ENCODE data around the gene TNIK. TPM values are rescaled to one million over a fixed set of nuclear protein-coding genes. Genes with fewer than 3 reads are reported as not detected.
"Not testable (repeated sequence)": the region's sequence is repeated elsewhere in the genome, so short reads cannot be mapped to it uniquely, and the experiment has no call there.

The TNIK gene
- polyA plus RNA-seq, 1 donor from 2014 or later = 19.3 TPM

- no peaks in the 10 kb centered on the region for H3K27me3 ChIP-seq (ENCODE audit: insufficient read depth, low read depth, low read length)
- no peak overlapping the region for H2AFZ ChIP-seq (ENCODE audit: low read depth, low read length)
- H3K27ac ChIP-seq (ENCODE audit: low read length) = no peak overlapping the region
- no peaks in the 10 kb centered on the region for H3K9me3 ChIP-seq (ENCODE audit: low read length)
- H3K36me3 ChIP-seq (ENCODE audit: insufficient read depth, low read length) = no peaks in the 10 kb centered on the region
- no peaks in the 10 kb centered on the region for H3K79me2 ChIP-seq (replicated peaks; ENCODE audit: insufficient read depth, low read length)
- H3K9ac ChIP-seq (ENCODE audit: low read length) = no peak overlapping the region
- H3K4me2 ChIP-seq (ENCODE audit: low read length) = no peak overlapping the region
- no peak for TF ChIP-seq RAD21 (conservative IDR thresholded peaks at IDR 0.05)
- TF ChIP-seq TAF1 (IDR thresholded peaks at IDR 0.05; ENCODE audit: low read depth) = no peak
- TF ChIP-seq CTCF (IDR thresholded peaks at IDR 0.05; ENCODE audit: poor library complexity, severe bottlenecking) = no peak
- TF ChIP-seq MXI1 (conservative IDR thresholded peaks at IDR 0.05; ENCODE audit: poor library complexity, severe bottlenecking) = no peak
- TF ChIP-seq SMC3 (conservative IDR thresholded peaks at IDR 0.05; ENCODE audit: poor library complexity) = no peak
- TF ChIP-seq REST (IDR thresholded peaks at IDR 0.05; ENCODE audit: borderline replicate concordance) = no peak
- TF ChIP-seq EP300 (conservative IDR thresholded peaks at IDR 0.05; ENCODE audit: poor library complexity, severe bottlenecking) = no peak
- no peak for TF ChIP-seq EZH2 (IDR thresholded peaks at IDR 0.05; ENCODE audit: borderline replicate concordance, insufficient read depth, low read length, poor library complexity, severe bottlenecking)
- no peak for TF ChIP-seq POLR2AphosphoS5 (IDR thresholded peaks at IDR 0.05)
- no peak overlapping the region for H3K4me3 ChIP-seq (ENCODE audit: low read length)
- no peaks in the 10 kb centered on the region for H4K20me1 ChIP-seq (ENCODE audit: insufficient read depth)
- no peaks in the 10 kb centered on the region for H3F3A ChIP-seq (ENCODE audit: insufficient read depth, low read length, poor library complexity, severe bottlenecking)
- H3K9me2 ChIP-seq (ENCODE audit: insufficient read depth, low read length) = no peaks in the 10 kb centered on the region
Measured at GRCh38 chr3:171306631-171307030, 153.6 kb downstream of the TNIK start.

- H3K36me3 ChIP-seq (ENCODE audit: insufficient read depth, low read length); H3K27ac ChIP-seq (ENCODE audit: low read length); H3K9me3 ChIP-seq (ENCODE audit: low read length); H3K4me2 ChIP-seq (ENCODE audit: low read length); H3K27me3 ChIP-seq (ENCODE audit: insufficient read depth, low read depth, low read length); H3K79me2 ChIP-seq (replicated peaks; ENCODE audit: insufficient read depth, low read length); H2AFZ ChIP-seq (ENCODE audit: low read depth, low read length); H3F3A ChIP-seq (ENCODE audit: insufficient read depth, low read length, poor library complexity, severe bottlenecking); H4K20me1 ChIP-seq (ENCODE audit: insufficient read depth); H3K9ac ChIP-seq (ENCODE audit: low read length); H3K4me3 ChIP-seq (ENCODE audit: low read length); H3K9me2 ChIP-seq (ENCODE audit: insufficient read depth, low read length): not testable (repeated sequence)
Measured at GRCh38 chr3:171305823-171306222, 154.4 kb downstream of the TNIK start.

GRCh38 chr3:171304498-171304897 lies 155.7 kb downstream of the TNIK start:
- H3F3A ChIP-seq (ENCODE audit: insufficient read depth, low read length, poor library complexity, severe bottlenecking); H3K27ac ChIP-seq (ENCODE audit: low read length); H3K36me3 ChIP-seq (ENCODE audit: insufficient read depth, low read length); H3K9ac ChIP-seq (ENCODE audit: low read length); H3K27me3 ChIP-seq (ENCODE audit: insufficient read depth, low read depth, low read length); H4K20me1 ChIP-seq (ENCODE audit: insufficient read depth); H3K4me3 ChIP-seq (ENCODE audit: low read length); H3K4me2 ChIP-seq (ENCODE audit: low read length); H3K9me2 ChIP-seq (ENCODE audit: insufficient read depth, low read length); H3K79me2 ChIP-seq (replicated peaks; ENCODE audit: insufficient read depth, low read length); H3K9me3 ChIP-seq (ENCODE audit: low read length); H2AFZ ChIP-seq (ENCODE audit: low read depth, low read length): not testable (repeated sequence)

GRCh38 chr3:171304017-171304416 lies 156.2 kb downstream of the TNIK start:
- not testable (repeated sequence) for H3F3A ChIP-seq (ENCODE audit: insufficient read depth, low read length, poor library complexity, severe bottlenecking); H3K9me2 ChIP-seq (ENCODE audit: insufficient read depth, low read length); H3K9me3 ChIP-seq (ENCODE audit: low read length); H3K4me3 ChIP-seq (ENCODE audit: low read length); H3K27me3 ChIP-seq (ENCODE audit: insufficient read depth, low read depth, low read length); H4K20me1 ChIP-seq (ENCODE audit: insufficient read depth); H3K9ac ChIP-seq (ENCODE audit: low read length); H3K79me2 ChIP-seq (replicated peaks; ENCODE audit: insufficient read depth, low read length); H3K4me2 ChIP-seq (ENCODE audit: low read length); H2AFZ ChIP-seq (ENCODE audit: low read depth, low read length); H3K36me3 ChIP-seq (ENCODE audit: insufficient read depth, low read length); H3K27ac ChIP-seq (ENCODE audit: low read length)
